ENCODE measurements around the gene DHX57.

Gene DHX57

GRCh38 chr2:38871432-38871831 is 4.3 kb downstream of the DHX57 start:
- no peak for TF ChIP-seq CTCF (IDR thresholded peaks at IDR 0.05)
- no peak for TF ChIP-seq ZFX (IDR thresholded peaks at IDR 0.05; ENCODE audit: borderline replicate concordance)
- H3K27ac ChIP-seq, result no peak overlapping the region

- H3K27ac ChIP-seq, result no peak overlapping the region
These were observed 8.8 kb downstream of the DHX57 start for GRCh38 chr2:38866773-38867443.

GRCh38 chr2:38863061-38863695 is 12.6 kb downstream of the DHX57 start:
- H3K27ac ChIP-seq, result peak overlapping the region; percentile 17; the same call in 1 of the 2 replicates
- TF ChIP-seq ZFX (IDR thresholded peaks at IDR 0.05; ENCODE audit: borderline replicate concordance), result no peak
- TF ChIP-seq CTCF (IDR thresholded peaks at IDR 0.05), result no peak

More at GRCh38 chr2:38866773-38867443, 8.8 kb downstream of the DHX57 start:
- TF ChIP-seq CTCF (IDR thresholded peaks at IDR 0.05) (no peak), ZFX (IDR thresholded peaks at IDR 0.05; ENCODE audit: borderline replicate concordance) (no peak)

DNA sequence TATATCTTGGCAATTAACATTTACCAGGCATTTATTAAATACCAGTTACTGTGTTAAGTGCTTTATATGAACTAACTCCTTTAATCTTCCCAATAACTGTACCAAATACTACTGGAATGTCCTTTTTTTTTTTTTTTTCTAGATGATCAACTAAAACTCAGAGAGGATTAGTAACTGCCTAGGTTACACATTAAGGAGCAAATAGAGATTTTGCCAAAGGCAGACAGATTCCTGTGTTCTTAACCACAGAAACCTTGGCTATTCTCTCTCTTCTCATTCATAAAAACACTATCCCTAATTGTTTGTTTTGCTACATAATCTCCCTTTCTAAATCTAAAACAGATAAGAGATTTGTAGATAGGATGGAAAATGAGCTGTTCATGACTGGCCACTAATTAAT is 13.3 kb downstream of the DHX57 start:
- H3K27ac ChIP-seq, result peak overlapping the region; percentile 17; the same call in 1 of the 2 replicates
- no peak for TF ChIP-seq ZFX (IDR thresholded peaks at IDR 0.05; ENCODE audit: borderline replicate concordance)

- H3K27ac ChIP-seq, result no peak overlapping the region
- TF ChIP-seq ZFX (IDR thresholded peaks at IDR 0.05; ENCODE audit: borderline replicate concordance) (no peak), CTCF (IDR thresholded peaks at IDR 0.05) (no peak)
These were observed 19.6 kb downstream of the DHX57 start for GRCh38 chr2:38856165-38856564.

- no peak for TF ChIP-seq ZFX (IDR thresholded peaks at IDR 0.05; ENCODE audit: borderline replicate concordance)
- H3K27ac ChIP-seq, result no peak overlapping the region
These were observed 25.7 kb downstream of the DHX57 start for GRCh38 chr2:38850045-38850444.

GRCh38 chr2:38836791-38837190 is 38.9 kb downstream of the DHX57 start:
- TF ChIP-seq ZFX (IDR thresholded peaks at IDR 0.05; ENCODE audit: borderline replicate concordance) (no peak), CTCF (IDR thresholded peaks at IDR 0.05) (no peak)

DNA sequence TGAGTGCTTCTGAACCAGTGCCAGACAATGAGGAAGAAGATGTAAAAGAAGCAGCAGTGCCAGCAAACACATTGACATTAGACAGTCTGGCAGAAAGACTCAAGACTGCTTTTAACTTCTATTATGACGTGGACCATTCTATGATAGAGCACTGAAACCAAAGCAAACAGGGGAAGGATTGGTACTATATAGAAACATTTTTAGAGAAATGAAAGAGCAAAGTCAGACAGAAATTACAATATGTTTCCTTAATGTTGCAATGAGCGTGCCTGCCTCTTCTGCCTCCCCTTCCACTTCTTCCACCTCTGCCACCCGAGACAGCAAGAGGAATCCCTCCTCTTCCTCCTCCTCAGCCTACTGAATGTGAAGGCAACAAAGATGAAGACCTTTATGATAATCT is 39.7 kb downstream of the DHX57 start:
- H3K27ac ChIP-seq, result no peak overlapping the region
- no peak for TF ChIP-seq ZFX (IDR thresholded peaks at IDR 0.05; ENCODE audit: borderline replicate concordance)
- TF ChIP-seq CTCF (IDR thresholded peaks at IDR 0.05), result no peak

More at GRCh38 chr2:38836791-38837190, 38.9 kb downstream of the DHX57 start:
- H3K27ac ChIP-seq, result no peak overlapping the region
